ENCODE data around the gene TM4SF4.

DNA sequence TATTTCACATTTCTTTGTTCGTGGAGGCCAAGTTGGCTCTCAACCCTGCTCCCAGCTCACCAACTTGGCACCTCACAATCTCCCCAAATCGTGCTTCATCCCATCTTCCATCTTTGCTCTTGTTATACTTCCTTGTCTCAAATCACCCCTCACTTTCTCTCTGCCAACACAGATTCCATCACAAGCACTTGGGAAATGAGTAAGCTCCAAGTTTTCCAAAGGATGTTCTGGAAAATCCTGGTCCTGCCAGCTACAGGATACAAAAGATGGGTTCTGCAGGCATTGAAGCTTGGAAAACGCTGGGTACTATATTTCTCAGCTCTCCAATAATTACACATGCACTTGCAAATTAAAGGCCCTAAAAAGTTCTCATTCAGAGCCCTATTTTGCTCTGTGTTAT lies 4.1 kb upstream of the TM4SF4 start:
- TF ChIP-seq, protein P1, sequence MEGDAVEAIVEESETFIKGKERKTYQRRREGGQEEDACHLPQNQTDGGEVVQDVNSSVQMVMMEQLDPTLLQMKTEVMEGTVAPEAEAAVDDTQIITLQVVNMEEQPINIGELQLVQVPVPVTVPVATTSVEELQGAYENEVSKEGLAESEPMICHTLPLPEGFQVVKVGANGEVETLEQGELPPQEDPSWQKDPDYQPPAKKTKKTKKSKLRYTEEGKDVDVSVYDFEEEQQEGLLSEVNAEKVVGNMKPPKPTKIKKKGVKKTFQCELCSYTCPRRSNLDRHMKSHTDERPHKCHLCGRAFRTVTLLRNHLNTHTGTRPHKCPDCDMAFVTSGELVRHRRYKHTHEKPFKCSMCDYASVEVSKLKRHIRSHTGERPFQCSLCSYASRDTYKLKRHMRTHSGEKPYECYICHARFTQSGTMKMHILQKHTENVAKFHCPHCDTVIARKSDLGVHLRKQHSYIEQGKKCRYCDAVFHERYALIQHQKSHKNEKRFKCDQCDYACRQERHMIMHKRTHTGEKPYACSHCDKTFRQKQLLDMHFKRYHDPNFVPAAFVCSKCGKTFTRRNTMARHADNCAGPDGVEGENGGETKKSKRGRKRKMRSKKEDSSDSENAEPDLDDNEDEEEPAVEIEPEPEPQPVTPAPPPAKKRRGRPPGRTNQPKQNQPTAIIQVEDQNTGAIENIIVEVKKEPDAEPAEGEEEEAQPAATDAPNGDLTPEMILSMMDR (IDR thresholded peaks at IDR 0.05), result no peak
- no peak for TF ChIP-seq POLR2A (IDR thresholded peaks at IDR 0.05)
